HepG2 (cell line): ENCODE data around the gene DDX23. TPM values are rescaled to one million over a fixed set of nuclear protein-coding genes. Genes with fewer than 3 reads are reported as not detected.

ENCODE experiments used
- ATAC-seq: fragments of 200-7000 bp; cut with Tn5 transposase; 3 replicates; pipeline ENCODE4 v1.9.1; 2020; ENCODE audit warnings: mild to moderate bottlenecking, moderate library complexity
- BruUV-seq: library from RNA; stranded (reverse); fragments of 400-500 nt; replicated peaks from 2 replicates; lab custom pipeline; 2021; lab: Mats Ljungman, UMichigan
- CTCF ChIA-PET: fragments of 300-600 bp; formaldehyde crosslinking; extraction: SDS; loops from one replicate; lab custom pipeline; 2021; ENCODE audit warnings: low total read pairs, inconsistent platforms, low intra/inter-chr PET ratio; lab: Yijun Ruan, JAX
- POLR2A ChIA-PET: fragments of 350-600 bp; sonication (Branson Sonifier 250); formaldehyde crosslinking; loops from one replicate; lab custom pipeline; 2020; ENCODE audit warnings: antibody characterized with exemption, inconsistent platforms; lab: Yijun Ruan, JAX
- DNase-seq: peaks from one replicate; pipeline ENCODE4 v3.0.0-alpha.2; 2015; ENCODE audit warnings: low spot score
- FAIRE-seq: peaks from 3 replicates; lab custom pipeline; 2011; peaks lifted over from hg19 to GRCh38; lab: Jason Lieb, UNC
- H2AFZ ChIP-seq: one replicate; pipeline ENCODE4 v1.6.1; 2011; ENCODE audit warnings: low read length, inconsistent platforms
- H3K27ac ChIP-seq: fragments of 300-600 bp; 3 replicates; pipeline ENCODE4 v1.8.0; 2011; ENCODE audit warnings: mixed run types, mild to moderate bottlenecking, mixed read lengths, low read length, inconsistent platforms; ENCODE audit not compliant: insufficient read depth; ENCODE audit errors: extremely low read length
- H3K27me3 ChIP-seq, 2 experiments: fragments of 200-600 bp in 1 of 2; 2 replicates in 1 of 2; 3 replicates in 1 of 2; pipeline versions ENCODE4 v1.6.0 to v1.8.0; 2011; ENCODE audit warnings: low read length in 2 of 2, mild to moderate bottlenecking in 2 of 2, moderate library complexity in 2 of 2, inconsistent platforms in 1 of 2; ENCODE audit not compliant: insufficient read depth in 2 of 2, control insufficient read depth in 1 of 2
- H3K36me3 ChIP-seq, 2 experiments: fragments of 200-600 bp in 1 of 2; replicated peaks in 1 of 2; 2 replicates in 1 of 2; 3 replicates in 1 of 2; pipeline versions ENCODE4 v1.5.1 to v1.8.0; 2011; ENCODE audit warnings: low read length in 2 of 2, inconsistent platforms in 1 of 2; ENCODE audit not compliant: insufficient read depth in 2 of 2, control insufficient read depth in 1 of 2
- H3K4me1 ChIP-seq: 2 replicates; pipeline ENCODE4 v1.5.1; 2012; ENCODE audit warnings: low read length, inconsistent platforms; ENCODE audit not compliant: insufficient read depth
- H3K4me2 ChIP-seq: 2 replicates; pipeline ENCODE4 v1.6.0; 2011; ENCODE audit warnings: low read depth, low read length, inconsistent platforms
- H3K4me3 ChIP-seq, 3 experiments: fragments of 200-600 bp in 1 of 3; sonication (generic), shearing (Covaris generic) in 1 of 3; replicated peaks in 1 of 3; 2 replicates each; pipeline ENCODE4 v1.5.1; 2011 to 2016; ENCODE audit warnings: low read length in 3 of 3, inconsistent platforms in 2 of 3, low read depth in 2 of 3, mild to moderate bottlenecking in 2 of 3, control low read depth in 1 of 3, mixed read lengths in 1 of 3; ENCODE audit not compliant: insufficient read depth in 1 of 3
- H3K79me2 ChIP-seq: one replicate; pipeline ENCODE4 v1.6.1; 2011; ENCODE audit warnings: low read length, inconsistent platforms; ENCODE audit not compliant: insufficient read depth
- H3K9ac ChIP-seq: 2 replicates; pipeline ENCODE4 v1.6.0; 2011; ENCODE audit warnings: mild to moderate bottlenecking, low read depth, low read length, inconsistent platforms; ENCODE audit not compliant: insufficient read depth
- H3K9me3 ChIP-seq: 2 replicates; pipeline ENCODE4 v1.5.1; 2012; ENCODE audit warnings: mild to moderate bottlenecking, low read length
- H4K20me1 ChIP-seq: 2 replicates; pipeline ENCODE4 v1.6.0; 2011; ENCODE audit warnings: inconsistent platforms, mild to moderate bottlenecking, low read length, moderate library complexity; ENCODE audit not compliant: insufficient read depth
- ESRRA ChIP-seq: sonication (generic); formaldehyde crosslinking; IDR thresholded peaks from 2 replicates; pipeline ENCODE4 v1.5.1; 2020; ENCODE audit warnings: mild to moderate bottlenecking, low read depth, missing genetic modification reagents
- KDM5A ChIP-seq: fragments of 200-600 bp; sonication (generic); IDR thresholded peaks from 2 replicates; pipeline ENCODE4 v1.7.0; 2018; ENCODE audit warnings: antibody characterized with exemption, mild to moderate bottlenecking, low read length, borderline replicate concordance
- MAFK ChIP-seq, 2 experiments: IDR thresholded peaks in 1 of 2; conservative IDR thresholded peaks in 1 of 2; 2 replicates each; pipeline ENCODE4 v1.6.1; 2011; ENCODE audit warnings: improper control_type of control experiment in 2 of 2, low read length in 2 of 2
- PAX8 ChIP-seq: sonication (generic); formaldehyde crosslinking; IDR thresholded peaks from 2 replicates; pipeline ENCODE4 v1.8.0; 2022; ENCODE audit warnings: mild to moderate bottlenecking, missing genetic modification reagents, borderline replicate concordance
- SPEN ChIP-seq: sonication (generic); formaldehyde crosslinking; IDR thresholded peaks from 2 replicates; pipeline ENCODE4 v1.5.1; 2020; ENCODE audit warnings: low read depth, mild to moderate bottlenecking, missing genetic modification reagents
- ZIK1 ChIP-seq: sonication (generic); formaldehyde crosslinking; IDR thresholded peaks from 2 replicates; pipeline ENCODE4 v1.5.0; 2020; ENCODE audit warnings: mild to moderate bottlenecking, low read depth, missing genetic modification reagents, borderline replicate concordance
- ZNF180 ChIP-seq: sonication (generic); formaldehyde crosslinking; IDR thresholded peaks from 2 replicates; pipeline ENCODE4 v1.4.0; 2020; ENCODE audit warnings: low read depth, missing genetic modification reagents, borderline replicate concordance
- ZNF275 ChIP-seq: sonication (generic); formaldehyde crosslinking; IDR thresholded peaks from 2 replicates; pipeline ENCODE4 v1.8.0; 2022; ENCODE audit warnings: missing genetic modification reagents, mild to moderate bottlenecking, inconsistent platforms, borderline replicate concordance
- ZNF292 ChIP-seq: sonication (generic); formaldehyde crosslinking; IDR thresholded peaks from 2 replicates; pipeline ENCODE4 v1.8.1; 2022; ENCODE audit warnings: mild to moderate bottlenecking, low read depth, missing genetic modification reagents, borderline replicate concordance
- ZNF558 ChIP-seq: sonication (generic); formaldehyde crosslinking; IDR thresholded peaks from 2 replicates; pipeline ENCODE4 v1.9.0; 2022; ENCODE audit warnings: mild to moderate bottlenecking, missing genetic modification reagents, borderline replicate concordance
- ZNF597 ChIP-seq: sonication (generic); formaldehyde crosslinking; IDR thresholded peaks from 2 replicates; pipeline ENCODE4 v1.5.0; 2020; ENCODE audit warnings: missing genetic modification reagents
- WGBS: methylation state at CpG from one replicate; pipeline ENCODE4 v1.1.6; 2017; ENCODE audit warnings: low lambda C conversion rate; 5-methylcytosine and 5-hydroxymethylcytosine counted together
- in situ Hi-C: cut with HindIII; loops from 2 replicates; pipeline ENCODE4 v1.10.0; 2017; ENCODE audit warnings: low pct_unique_long_range_greater_than_20kb; ENCODE audit not compliant: extremely low pct_ligation_motif_present
- intact Hi-C: fragments of 100-400 bp; cut with micrococcal nuclease; formaldehyde crosslinking; loops from one replicate; pipeline ENCODE4 v1.10.0; 2022; ENCODE audit not compliant: unreplicated experiment
- polyA plus RNA-seq, 8 experiments: library from polyadenylated mRNA; depleted of rRNA in 3 of 8; stranded (reverse) in 7 of 8; unstranded in 1 of 8; fragments of >200 nt; fragmentation: Illumina TruSeq in 4 of 8; extraction: Trizol in 4 of 8; gene quantifications; 2 replicates each; pipeline versions ENCODE4 v1.2.1 to v1.2.3, GENCODE V29; 2011 to 2016; ENCODE audit warnings: low read depth in 4 of 8, missing spikeins in 1 of 8, mixed read lengths in 1 of 8; ENCODE audit not compliant: insufficient read depth in 1 of 8
- total RNA-seq, 5 experiments: library from RNA; depleted of rRNA; stranded (reverse); fragments of >200 nt; fragmentation: Illumina TruSeq; extraction: Trizol; gene quantifications; 2 replicates each; pipeline ENCODE4 v1.2.3, GENCODE V29; 2016; ENCODE audit warnings: low read depth in 1 of 5
- TF ChIP-seq, protein P1 (sequence below): sonication (generic); formaldehyde crosslinking; IDR thresholded peaks from 2 replicates; pipeline ENCODE4 v1.4.0; 2020; ENCODE audit warnings: mild to moderate bottlenecking, missing genetic modification reagents

The DDX23 gene
- total and polyA plus RNA-seq, 2 of the 13 experiments (the other 11 are each of a cell fraction or from before 2014, with no cell fraction given): 35.7 to 90.0 TPM

DNA sequence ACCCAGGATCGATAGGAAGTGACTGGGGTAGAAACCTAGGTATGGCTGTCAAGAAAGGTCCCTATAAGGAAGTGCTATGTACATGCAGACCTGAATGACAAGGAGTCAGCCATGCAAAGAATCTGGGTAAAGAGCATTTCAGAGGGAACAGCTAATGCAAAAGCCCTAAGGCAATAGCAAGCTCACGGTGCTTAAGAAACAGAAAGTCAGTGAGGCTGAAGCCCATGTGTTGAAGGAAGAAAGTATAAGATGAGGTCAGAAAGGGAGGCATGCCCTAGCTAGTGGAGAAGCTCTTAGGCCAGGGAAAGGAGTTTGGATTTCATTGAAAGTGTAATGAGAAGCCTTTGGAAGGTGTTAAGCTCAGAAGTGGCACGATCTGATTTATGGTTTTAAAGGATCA is 57.1 kb downstream of the DDX23 start:
- H2AFZ ChIP-seq: no peak overlapping the region
- peaks cover 28% of the 10 kb centered on the region for H3K4me1 ChIP-seq
- no peak for ATAC-seq
- no peaks in the 10 kb centered on the region for H3K79me2 ChIP-seq
- no peak overlapping the region for H3K4me3 ChIP-seq
- CTCF ChIA-PET: interaction anchor here (1.9 to 3.6 kb wide), 2 partner anchors 20 to 42 kb away, joined by 7 to 41 read pairs; no protein-coding TSS in a partner anchor
- no peak overlapping the region for H3K4me2 ChIP-seq
- TF ChIP-seq MAFK (conservative IDR thresholded peaks at IDR 0.05 in 1 of 2, IDR thresholded peaks at IDR 0.05 in 1 of 2; ENCODE audit: low read length in 2 of 2) (no peak), ESRRA (CRISPR knock-in tag) (no peak), ZIK1 (CRISPR knock-in tag) (no peak), ZNF275 (no peak), PAX8 (no peak), ZNF180 (CRISPR knock-in tag) (no peak), ZNF292 (CRISPR knock-in tag) (no peak), KDM5A (no peak), ZNF597 (CRISPR knock-in tag) (no peak), SPEN (CRISPR knock-in tag) (no peak), ZNF558 (CRISPR knock-in tag) (no peak)
- TF ChIP-seq, protein P1, sequence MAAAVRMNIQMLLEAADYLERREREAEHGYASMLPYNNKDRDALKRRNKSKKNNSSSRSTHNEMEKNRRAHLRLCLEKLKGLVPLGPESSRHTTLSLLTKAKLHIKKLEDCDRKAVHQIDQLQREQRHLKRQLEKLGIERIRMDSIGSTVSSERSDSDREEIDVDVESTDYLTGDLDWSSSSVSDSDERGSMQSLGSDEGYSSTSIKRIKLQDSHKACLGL (CRISPR knock-in tag): no peak
- no peaks in the 10 kb centered on the region for H4K20me1 ChIP-seq
- no TSS peak for BruUV-seq
- H3K9me3 ChIP-seq: no peaks in the 10 kb centered on the region
- no peaks in the 10 kb centered on the region for H3K36me3 ChIP-seq
- intact Hi-C loops (loop anchor here (1.0 kb wide), 1 partner anchor 42 kb away; no protein-coding TSS in a partner anchor), in situ Hi-C loops (loop anchor here (5.0 kb wide), 1 partner anchor 43 kb away; no protein-coding TSS in a partner anchor)
- H3K27ac ChIP-seq: no peak overlapping the region
- POLR2A ChIA-PET: interaction anchor here (0.7 kb wide), 1 partner anchor 42 kb away, joined by 7 read pairs; no protein-coding TSS in a partner anchor
- H3K9ac ChIP-seq: no peak overlapping the region
- H3K27me3 ChIP-seq: no peaks in the 10 kb centered on the region
- DNase-seq: no peak
- FAIRE-seq: no peak
- WGBS: 44% methylated on average over 3 of the region's 3 CpGs
